Motor neuron (in vitro differentiated cells): ENCODE data around the gene PPP2R3B. TPM values are rescaled to one million over a fixed set of nuclear protein-coding genes. Genes with fewer than 3 reads are reported as not detected.
"Not testable (repeated sequence)": the region's sequence is repeated elsewhere in the genome, so short reads cannot be mapped to it uniquely, and the experiment has no call there.

Experiments used
- ATAC-seq, 8 experiments: fragments of 200-7000 bp; cut with Tn5 transposase; replicated peaks in 6 of 8; 2 replicates each; pipeline ENCODE4 v1.8.0; 2021; ENCODE audit warnings: mild to moderate bottlenecking in 8 of 8, moderate library complexity in 8 of 8
- H3K27ac ChIP-seq, 2 donors: fragments of 250-450 bp; sonication (Bioruptor Pico); 2 replicates each; pipeline ENCODE4 v1.9.0; 2021; ENCODE audit warnings: antibody characterized with exemption in 2 of 2, mild to moderate bottlenecking in 2 of 2, moderate library complexity in 1 of 2
- H3K4me1 ChIP-seq, 2 donors: fragments of 250-450 bp; sonication (Bioruptor Pico); replicated peaks in 1 of 2; 2 replicates each; pipeline ENCODE4 v1.6.1; 2021; ENCODE audit warnings: antibody characterized with exemption in 2 of 2, mild to moderate bottlenecking in 2 of 2, moderate library complexity in 1 of 2
- H3K4me3 ChIP-seq, 5 donors: fragments of 250-450 bp; sonication (Bioruptor Pico); 2 replicates each; pipeline ENCODE4 v1.9.0; 2021; ENCODE audit warnings: antibody characterized with exemption in 5 of 5, mild to moderate bottlenecking in 5 of 5, moderate library complexity in 4 of 5
- WGBS, 10 experiments: fragments of 450-650 bp; shearing (Covaris generic); methylation state at CpG; one replicate each; pipeline ENCODE4 v1.0.0; 2022; 5-methylcytosine and 5-hydroxymethylcytosine counted together
- in situ Hi-C, 9 experiments: fragments of 400-800 bp; cut with MboI; loops; one replicate each; pipeline ENCODE4 v1.15.0; 2021; ENCODE audit warnings: low sequenced_read_pairs in 9 of 9, low pct_unique_long_range_greater_than_20kb in 2 of 9; ENCODE audit not compliant: unreplicated experiment in 9 of 9
- total RNA-seq, 8 experiments: library from RNA; unstranded; fragments of 300-600 nt; gene quantifications; 2 replicates each; pipeline versions ENCODE4 v1.2.3 to v1.2.4, GENCODE V29; 2022

PPP2R3B gene
- total RNA-seq, 8 experiments from 2014 or later, result 7.4 to 27.6 (median 17.9) TPM

GRCh38 chrX:421646-422391 is 35.1 kb upstream of the PPP2R3B start:
- Histone ChIP-seq H3K4me3 (no peak overlapping the region), H3K27ac (peak overlapping the region in 1 of 2 donors; percentile 50), H3K4me1 (peaks cover 8 to 13% of the 10 kb centered on the region in 2 donors)
- peak in 5 of 8 experiments; percentile 39 to 94 (median 89) for ATAC-seq
- 7 to 69% (median 24%) methylated on average over 1 to 9 of the region's 40 CpGs; no CpG with 5 or more reads in 5 of the 10 experiments for WGBS, 10 experiments
- in situ Hi-C loops, result no loop called here

- no peak for ATAC-seq
- in situ Hi-C loops, result no loop called here
- Histone ChIP-seq H3K4me3 (no peak overlapping the region), H3K27ac (no peak overlapping the region), H3K4me1 (peaks cover 8 to 13% of the 10 kb centered on the region in 2 donors)
- WGBS, 10 experiments, result 0 to 100% (median 81%) methylated on average over 1 to 11 of the region's 41 CpGs; no CpG with 5 or more reads in 2 of the 10 experiments
Observed at GRCh38 chrX:420496-421223, 34.0 kb upstream of the PPP2R3B start.

GRCh38 chrX:418927-419729 is 32.4 kb upstream of the PPP2R3B start:
- H3K4me1 ChIP-seq, result peaks cover 8 to 13% of the 10 kb centered on the region in 2 donors
- peak in 3 of 8 experiments; percentile 45 to 78 (median 51) for ATAC-seq
- no peak overlapping the region for H3K4me3 ChIP-seq
- 17 to 97% (median 70%) methylated on average over 1 to 10 of the region's 55 CpGs; no CpG with 5 or more reads in 4 of the 10 experiments for WGBS, 10 experiments
- in situ Hi-C loops, result no loop called here
- H3K27ac ChIP-seq, result peak overlapping the region in 1 of 2 donors; percentile 24

DNA sequence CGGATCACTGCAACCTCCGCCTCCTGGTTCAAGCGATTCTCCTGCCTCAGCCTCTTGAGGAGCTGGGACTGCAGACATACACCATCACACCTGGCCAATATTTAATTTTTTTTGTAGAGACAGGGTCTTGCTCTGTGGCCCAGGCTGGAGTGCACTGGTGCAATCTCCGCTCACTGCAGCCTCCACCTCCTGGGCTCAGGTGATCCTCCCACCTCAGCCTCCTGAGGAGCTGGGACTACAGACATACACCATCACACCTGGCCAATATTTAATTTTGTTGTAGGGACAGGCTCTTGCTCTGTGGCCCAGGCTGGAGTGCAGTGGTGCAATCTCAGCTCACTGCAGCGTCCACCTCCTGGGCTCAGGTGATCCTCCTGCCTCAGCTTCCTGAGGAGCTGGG is 28.8 kb upstream of the PPP2R3B start:
- ATAC-seq, in situ Hi-C loops, H3K27ac ChIP-seq, H3K4me3 ChIP-seq: not testable (repeated sequence)
- peaks cover 9 to 18% of the 10 kb centered on the region in 2 donors for H3K4me1 ChIP-seq
- 50 to 100% (median 100%) methylated on average over 1 to 3 of the region's 5 CpGs; no CpG with 5 or more reads in 3 of the 10 experiments for WGBS, 10 experiments

DNA sequence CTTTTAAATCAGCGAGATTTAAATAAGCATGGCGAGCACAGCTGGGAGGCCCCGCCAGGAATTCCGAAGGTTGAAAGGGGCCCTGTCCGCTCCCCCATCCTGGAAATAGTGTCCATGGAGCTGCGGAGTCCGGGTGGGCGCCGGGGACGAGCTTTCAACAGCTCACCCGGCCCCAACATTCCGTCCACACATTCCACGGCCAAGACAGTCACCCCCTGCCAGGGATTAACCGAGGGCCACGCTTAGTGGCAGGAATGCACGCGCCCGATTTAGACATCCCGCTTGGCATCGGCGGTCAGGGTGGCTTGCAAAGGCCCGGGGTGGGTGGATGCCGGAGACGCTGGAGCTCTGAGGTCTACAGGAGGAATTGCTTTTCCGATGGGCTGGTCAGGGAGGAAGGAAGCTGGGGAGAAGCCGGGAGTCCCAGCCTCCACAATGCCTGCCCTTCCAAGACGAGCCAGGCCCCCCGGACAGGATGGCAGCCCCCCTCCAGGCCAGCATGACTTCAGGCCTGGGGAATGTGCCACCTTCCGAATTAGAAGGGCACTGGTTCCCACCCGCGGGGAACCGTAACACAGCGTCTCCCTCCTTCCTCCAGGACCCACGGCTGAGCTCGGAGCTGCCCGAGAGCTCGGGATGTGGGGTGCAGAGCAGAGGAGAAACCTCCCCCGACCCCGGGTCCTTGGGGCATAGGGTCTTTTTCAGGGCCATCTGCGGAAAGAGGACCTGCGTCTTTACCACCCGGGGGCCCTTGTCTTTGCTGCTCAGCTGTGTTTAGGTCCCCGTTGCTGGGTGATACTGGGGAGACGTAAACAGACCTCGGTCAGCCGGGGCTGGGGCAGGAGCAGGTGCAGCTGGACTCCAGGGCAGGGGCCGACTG is 26.9 kb upstream of the PPP2R3B start:
- WGBS, 10 experiments, result 20 to 70% (median 41%) methylated on average over 1 to 11 of the region's 47 CpGs; no CpG with 5 or more reads in 3 of the 10 experiments
- Histone ChIP-seq H3K4me1 (peaks cover 9 to 12% of the 10 kb centered on the region in 2 donors), H3K4me3 (no peak overlapping the region), H3K27ac (no peak overlapping the region)
- in situ Hi-C loops, result no loop called here
- ATAC-seq, result peak in 5 of 8 experiments; percentile 66 to 90 (median 71)

- in situ Hi-C loops, result no loop called here
- Histone ChIP-seq H3K4me1 (peaks cover 9 to 12% of the 10 kb centered on the region in 2 donors), H3K4me3 (no peak overlapping the region), H3K27ac (no peak overlapping the region)
- no peak for ATAC-seq
- WGBS, 10 experiments, result 95 to 100% (median 95%) methylated on average over 2 to 4 of the region's 17 CpGs; no CpG with 5 or more reads in 7 of the 10 experiments
Observed at GRCh38 chrX:410296-410695, 23.6 kb upstream of the PPP2R3B start.

GRCh38 chrX:405149-405548 is 18.4 kb upstream of the PPP2R3B start:
- H3K4me1 ChIP-seq, result no peaks in the 10 kb centered on the region
- no peak overlapping the region for H3K27ac ChIP-seq
- no peak overlapping the region for H3K4me3 ChIP-seq
- in situ Hi-C loops, result no loop called here
- ATAC-seq, result no peak
- WGBS, 10 experiments, result 37 to 93% (median 75%) methylated on average over 2 to 5 of the region's 5 CpGs

DNA sequence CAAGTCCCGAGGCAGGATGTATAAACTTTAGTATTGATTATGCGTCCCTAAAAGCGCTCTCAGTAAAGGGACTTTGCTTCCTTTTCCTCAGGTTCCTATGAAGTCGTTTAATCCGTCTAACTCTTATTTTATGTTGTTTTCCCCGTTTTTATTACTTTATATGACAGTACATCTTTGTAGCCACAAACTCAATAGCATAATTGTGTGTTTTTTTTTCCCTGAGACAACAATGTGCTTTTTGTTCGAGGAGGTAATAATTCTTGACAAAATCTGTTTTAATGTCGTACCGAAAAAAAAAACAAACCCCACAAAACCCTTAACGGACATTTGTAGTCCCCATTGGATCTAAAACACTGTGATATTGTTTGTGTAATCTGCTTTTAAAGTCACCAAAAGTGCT is 17.9 kb upstream of the PPP2R3B start:
- no peak for ATAC-seq
- no peak overlapping the region for H3K27ac ChIP-seq
- WGBS, 10 experiments, result 46 to 100% (median 82%) methylated on average over 3 to 10 of the region's 10 CpGs
- in situ Hi-C loops, result no loop called here
- H3K4me1 ChIP-seq, result no peaks in the 10 kb centered on the region
- H3K4me3 ChIP-seq, result no peak overlapping the region

DNA sequence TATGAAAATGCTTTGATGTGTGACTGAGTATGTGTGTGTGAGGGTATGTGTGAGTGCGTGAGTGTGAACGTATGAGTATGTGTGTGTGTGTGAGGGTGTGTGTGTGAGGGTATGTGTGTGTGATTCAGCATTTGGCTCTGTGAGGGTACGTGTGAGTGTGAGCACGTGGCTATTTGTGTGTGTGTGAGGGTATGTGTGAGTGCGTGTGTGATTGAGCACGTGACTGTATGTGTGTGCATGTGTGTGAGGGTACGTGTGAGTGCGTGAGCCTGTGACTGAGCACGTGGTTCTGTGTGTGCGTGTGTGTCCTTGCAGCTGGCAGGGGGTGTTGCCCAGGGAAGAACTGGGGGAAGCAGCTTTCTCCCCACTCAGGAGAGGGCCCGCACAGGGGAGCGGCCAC is 16.1 kb upstream of the PPP2R3B start:
- Histone ChIP-seq H3K27ac (no peak overlapping the region), H3K4me1 (no peaks in the 10 kb centered on the region), H3K4me3 (no peak overlapping the region)
- in situ Hi-C loops, result no loop called here
- 40 to 100% (median 87%) methylated on average over 1 to 10 of the region's 12 CpGs; no CpG with 5 or more reads in 3 of the 10 experiments for WGBS, 10 experiments
- peak in 3 of 8 experiments; percentile 10 to 36 (median 17) for ATAC-seq

DNA sequence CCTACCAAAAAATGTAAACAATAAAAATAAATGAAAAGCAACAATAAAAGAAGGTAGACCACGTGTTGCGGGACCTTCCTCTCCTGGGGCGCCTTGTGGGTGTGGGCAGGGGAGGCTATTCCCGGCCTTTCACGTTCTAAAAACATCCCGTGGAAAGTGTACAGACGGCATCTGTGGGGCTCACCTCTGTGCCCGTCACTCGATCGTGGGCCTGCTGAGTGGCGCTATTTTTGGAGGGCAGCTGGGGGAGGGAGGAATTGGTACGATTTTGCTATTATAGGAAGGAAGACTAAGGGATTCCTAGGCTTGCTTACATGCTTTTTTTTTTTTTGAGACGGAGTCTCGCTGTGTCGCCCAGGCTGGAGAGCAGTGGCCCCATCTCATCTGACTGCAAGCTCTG is 13.6 kb upstream of the PPP2R3B start:
- Histone ChIP-seq H3K4me1 (peaks cover 0 to 7% of the 10 kb centered on the region in 2 donors), H3K27ac (no peak overlapping the region), H3K4me3 (no peak overlapping the region)
- in situ Hi-C loops, result no loop called here
- ATAC-seq, result no peak
- 60 to 100% (median 92%) methylated on average over 1 to 4 of the region's 15 CpGs; no CpG with 5 or more reads in 4 of the 10 experiments for WGBS, 10 experiments

DNA sequence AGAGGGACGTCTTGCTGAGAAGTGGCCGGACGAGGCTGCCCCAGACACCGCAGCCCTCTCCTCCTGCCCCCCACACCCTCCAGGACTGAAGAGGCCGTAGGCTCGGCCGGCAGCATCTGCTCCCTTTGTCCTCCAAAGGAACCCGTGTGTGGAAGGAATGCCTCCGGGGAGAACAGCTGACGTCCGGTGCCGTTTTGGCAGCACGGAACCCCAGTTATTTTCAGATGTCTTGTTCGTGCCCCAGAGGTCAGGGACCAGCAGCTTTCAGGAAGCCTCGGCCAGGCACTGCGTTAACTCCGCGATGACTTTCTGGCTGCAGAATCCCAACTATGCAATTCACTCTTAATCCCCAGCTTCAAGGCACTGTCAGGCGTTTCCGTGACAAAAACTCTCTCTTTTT is 10.9 kb upstream of the PPP2R3B start:
- WGBS, 10 experiments, result 20 to 56% (median 37%) methylated on average over 3 to 12 of the region's 20 CpGs; no CpG with 5 or more reads in 2 of the 10 experiments
- peak overlapping the region in 1 of 2 donors; percentile 48 for H3K27ac ChIP-seq
- peak in 6 of 8 experiments; percentile 24 to 71 (median 60) for ATAC-seq

GRCh38 chrX:394830-395229 is 8.1 kb upstream of the PPP2R3B start:
- WGBS, 10 experiments, result 44 to 96% (median 87%) methylated on average over 3 to 7 of the region's 7 CpGs; no CpG with 5 or more reads in 2 of the 10 experiments
- Histone ChIP-seq H3K27ac (no peak overlapping the region), H3K4me3 (no peak overlapping the region), H3K4me1 (peaks cover 7 to 15% of the 10 kb centered on the region in 2 donors)
- no peak for ATAC-seq
- in situ Hi-C loops, result no loop called here

More for the DNA sequence above, 10.9 kb upstream of the PPP2R3B start:
- Histone ChIP-seq H3K4me3 (no peak overlapping the region), H3K4me1 (peaks cover 4 to 7% of the 10 kb centered on the region in 2 donors)
- in situ Hi-C loops, result no loop called here
